ENCODE results near the gene ELAPOR1. TPM values are rescaled to one million over a fixed set of nuclear protein-coding genes. Genes with fewer than 3 reads are reported as not detected.
A peak's percentile ranks its signal among the peaks of the same experiment; 100 is the strongest.

Gene ELAPOR1
- total and polyA plus RNA-seq, 9 of the 15 experiments (the other 6 are each of a cell fraction or from before 2014, with no cell fraction given) = 0.07 to 1.2 (median 0.18) TPM

DNA sequence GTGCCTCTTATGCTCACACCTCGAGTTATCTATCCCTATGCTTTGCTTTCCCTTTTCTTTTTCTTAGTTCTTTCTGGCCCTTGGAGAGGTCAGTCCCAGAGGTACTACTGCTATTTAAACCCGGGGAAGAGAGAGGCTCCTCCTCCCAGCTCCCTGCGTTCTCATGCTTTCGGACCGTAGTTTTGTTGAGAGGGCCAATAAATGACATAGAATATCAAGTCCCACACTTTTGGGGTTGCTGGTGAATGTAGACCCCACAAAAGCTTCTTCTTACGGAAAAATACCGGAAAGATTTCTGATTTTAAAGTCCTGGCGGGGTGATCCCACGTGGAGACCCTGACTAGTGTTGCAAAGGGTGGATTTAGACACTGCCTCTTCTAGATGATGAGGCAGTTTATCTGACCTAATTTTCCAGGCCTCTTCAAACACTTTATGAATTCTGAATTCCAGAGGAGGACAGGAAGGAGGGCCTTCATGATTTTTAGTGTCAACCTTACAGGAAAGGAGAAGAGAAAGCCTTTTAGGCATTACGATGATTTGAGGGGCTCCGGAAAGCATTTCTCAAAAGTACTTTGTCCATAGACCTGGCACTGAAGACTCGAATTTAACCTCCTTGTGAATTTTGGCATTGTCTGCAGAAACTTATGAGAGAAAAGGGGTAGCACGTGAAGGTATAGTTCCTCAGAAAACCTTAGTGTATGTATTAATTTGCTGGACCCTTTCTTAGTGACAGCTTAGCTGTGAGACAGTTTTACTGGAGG is 22.7 kb upstream of the ELAPOR1 start (continued):
- TF ChIP-seq, protein P1, sequence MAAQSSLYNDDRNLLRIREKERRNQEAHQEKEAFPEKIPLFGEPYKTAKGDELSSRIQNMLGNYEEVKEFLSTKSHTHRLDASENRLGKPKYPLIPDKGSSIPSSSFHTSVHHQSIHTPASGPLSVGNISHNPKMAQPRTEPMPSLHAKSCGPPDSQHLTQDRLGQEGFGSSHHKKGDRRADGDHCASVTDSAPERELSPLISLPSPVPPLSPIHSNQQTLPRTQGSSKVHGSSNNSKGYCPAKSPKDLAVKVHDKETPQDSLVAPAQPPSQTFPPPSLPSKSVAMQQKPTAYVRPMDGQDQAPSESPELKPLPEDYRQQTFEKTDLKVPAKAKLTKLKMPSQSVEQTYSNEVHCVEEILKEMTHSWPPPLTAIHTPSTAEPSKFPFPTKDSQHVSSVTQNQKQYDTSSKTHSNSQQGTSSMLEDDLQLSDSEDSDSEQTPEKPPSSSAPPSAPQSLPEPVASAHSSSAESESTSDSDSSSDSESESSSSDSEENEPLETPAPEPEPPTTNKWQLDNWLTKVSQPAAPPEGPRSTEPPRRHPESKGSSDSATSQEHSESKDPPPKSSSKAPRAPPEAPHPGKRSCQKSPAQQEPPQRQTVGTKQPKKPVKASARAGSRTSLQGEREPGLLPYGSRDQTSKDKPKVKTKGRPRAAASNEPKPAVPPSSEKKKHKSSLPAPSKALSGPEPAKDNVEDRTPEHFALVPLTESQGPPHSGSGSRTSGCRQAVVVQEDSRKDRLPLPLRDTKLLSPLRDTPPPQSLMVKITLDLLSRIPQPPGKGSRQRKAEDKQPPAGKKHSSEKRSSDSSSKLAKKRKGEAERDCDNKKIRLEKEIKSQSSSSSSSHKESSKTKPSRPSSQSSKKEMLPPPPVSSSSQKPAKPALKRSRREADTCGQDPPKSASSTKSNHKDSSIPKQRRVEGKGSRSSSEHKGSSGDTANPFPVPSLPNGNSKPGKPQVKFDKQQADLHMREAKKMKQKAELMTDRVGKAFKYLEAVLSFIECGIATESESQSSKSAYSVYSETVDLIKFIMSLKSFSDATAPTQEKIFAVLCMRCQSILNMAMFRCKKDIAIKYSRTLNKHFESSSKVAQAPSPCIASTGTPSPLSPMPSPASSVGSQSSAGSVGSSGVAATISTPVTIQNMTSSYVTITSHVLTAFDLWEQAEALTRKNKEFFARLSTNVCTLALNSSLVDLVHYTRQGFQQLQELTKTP (IDR thresholded peaks at IDR 0.05; ENCODE audit: low read depth in 1 of 2, partially characterized antibody in 2 of 2) = peak in 1 of 2 experiments; percentile 32
- TF ChIP-seq ZNF696 (CRISPR knock-in tag; conservative IDR thresholded peaks at IDR 0.05) = 0 out of 2 replicates have a peak, but pooled peaks have one; percentile 18
- no peak for TF ChIP-seq SMAD2 (IDR thresholded peaks at IDR 0.05; ENCODE audit: low read depth, low read length)
- TF ChIP-seq HDAC1 (IDR thresholded peaks at IDR 0.05) = peak; percentile 52 to 74; a peak in 2 of 4 replicates
- TF ChIP-seq NR2F6 (CRISPR knock-in tag; IDR thresholded peaks at IDR 0.05) = no peak
- peak; percentile 65 for TF ChIP-seq CHD1 (IDR thresholded peaks at IDR 0.05; ENCODE audit: low read length)
- TF ChIP-seq YY1 (IDR thresholded peaks at IDR 0.05; ENCODE audit: borderline replicate concordance in 1 of 3, control insufficient read depth in 1 of 3, extremely low read depth in 1 of 3, insufficient read depth in 3 of 3, insufficient read length in 1 of 3, insufficient replicate concordance in 2 of 3, low read depth in 1 of 3, low read length in 2 of 3) = no peak
- TF ChIP-seq RAD21 (CRISPR knock-in tag; conservative IDR thresholded peaks at IDR 0.05 in 1 of 2, IDR thresholded peaks at IDR 0.05 in 1 of 2) = 0 out of 4 replicates have a peak, but pooled peaks of 1 of the 2 experiments have one; percentile 1

Data from K562 (cell line).